Inflammatory macrophage treated with lipopolysaccharide for 1 hour (primary cell): ENCODE data around the gene C2orf69.
A peak's percentile ranks its signal among the peaks of the same experiment; 100 is the strongest.

Experiments used
- DNase-seq, 2 donors: peaks; one replicate each; pipeline ENCODE4 v3.0.0-alpha.2; 2020 to 2022

The C2orf69 gene

GRCh38 chr2:199972088-199972626, 61.1 kb downstream of the C2orf69 start:
- DNase-seq: no peak

- peak; percentile 9 to 29 for DNase-seq
Measured at GRCh38 chr2:199973703-199974102, 62.6 kb downstream of the C2orf69 start.

- DNase-seq: no peak
Measured at GRCh38 chr2:199975273-199975895, 64.3 kb downstream of the C2orf69 start.
